Measurements from ENCODE around the gene MEGF9. TPM values are rescaled to one million over a fixed set of nuclear protein-coding genes. Genes with fewer than 3 reads are reported as not detected.

MEGF9 gene
- total RNA-seq, 1 experiment from 2014 or later, result 8.3 TPM

GRCh38 chr9:120593250-120593954 lies 120.9 kb downstream of the MEGF9 start:
- Histone ChIP-seq H3K79me2 (ENCODE audit: insufficient read depth, low read length) (no peaks in the 10 kb centered on the region), H2AFZ (ENCODE audit: low read depth, low read length, poor library complexity, severe bottlenecking) (no peak overlapping the region), H4K20me1 (ENCODE audit: insufficient read depth) (no peaks in the 10 kb centered on the region), H3K4me2 (ENCODE audit: low read length) (no peak overlapping the region), H3K9ac (ENCODE audit: low read length) (no peak overlapping the region), H3K4me1 (ENCODE audit: control insufficient read depth in 1 of 2, insufficient read depth in 2 of 2, low read length in 2 of 2) (no peaks in the 10 kb centered on the region), H3K36me3 (ENCODE audit: control insufficient read depth in 1 of 2, insufficient read depth in 2 of 2, low read length in 2 of 2) (no peaks in the 10 kb centered on the region), H3K9me3 (ENCODE audit: control insufficient read depth in 1 of 2, insufficient read depth in 1 of 2, low read depth in 1 of 2, low read length in 2 of 2) (no peaks in the 10 kb centered on the region), H3K27ac (ENCODE audit: low read depth, low read length) (no peak overlapping the region), H3K4me3 (replicated peaks in 1 of 2; ENCODE audit: low read depth in 1 of 2, low read length in 2 of 2) (no peak overlapping the region), H3K27me3 (ENCODE audit: insufficient read depth, low read length) (no peaks in the 10 kb centered on the region), H3K9me2 (ENCODE audit: insufficient read depth) (no peaks in the 10 kb centered on the region)
- no peak for DNase-seq (ENCODE audit: low read depth, low spot score)
- intact Hi-C loops (cut with micrococcal nuclease), result no loop called here
- BruUV-seq (replicated peaks), result no TSS peak
- POLR2A ChIA-PET, result no interaction called here
- TF ChIP-seq JUND (IDR thresholded peaks at IDR 0.05), result no peak
- TF ChIP-seq POLR2AphosphoS5 (IDR thresholded peaks at IDR 0.05; ENCODE audit: low read depth, low read length), result no peak
- TF ChIP-seq REST (IDR thresholded peaks at IDR 0.05; ENCODE audit: low read depth), result no peak
- no peak for TF ChIP-seq CTCF (IDR thresholded peaks at IDR 0.05 in 2 of 3, conservative IDR thresholded peaks at IDR 0.05 in 1 of 3; ENCODE audit: borderline replicate concordance in 1 of 3, insufficient read depth in 1 of 3, low read depth in 2 of 3, low read length in 2 of 3)
- TF ChIP-seq MAX (IDR thresholded peaks at IDR 0.05), result no peak
- TF ChIP-seq CBX3 (IDR thresholded peaks at IDR 0.05; ENCODE audit: low read depth), result no peak
- no peak for TF ChIP-seq ZBTB33 (IDR thresholded peaks at IDR 0.05; ENCODE audit: extremely low read depth, insufficient replicate concordance, low read length)
- TF ChIP-seq ATF3 (IDR thresholded peaks at IDR 0.05), result no peak
- CTCF ChIA-PET, result no interaction called here
- no peak for ATAC-seq
- RAD21 ChIA-PET (ENCODE audit: low non-redundant PET in 1 of 2, low total read pairs in 2 of 2, uncharacterized antibody in 2 of 2, unreplicated experiment in 2 of 2), result no interaction called here
